Loucy (cell line): ENCODE data around the gene PIAS1.

Experiments used
- CTCF ChIP-seq: fragments of 200-600 bp; sonication (generic); conservative IDR thresholded peaks from 2 replicates; pipeline ENCODE4 v1.5.1; 2014; ENCODE audit warnings: mild to moderate bottlenecking, antibody characterized with exemption, low read length
- EZH2phosphoT487 ChIP-seq: fragments of 200-600 bp; IDR thresholded peaks from 2 replicates; pipeline ENCODE4 v1.6.1; 2018; ENCODE audit warnings: antibody characterized with exemption, mild to moderate bottlenecking, moderate library complexity, borderline replicate concordance

GRCh38 chr15:68126396-68126795 is 72.3 kb downstream of the PIAS1 start:
- TF ChIP-seq CTCF (no peak), EZH2phosphoT487 (no peak)
